Spleen (tissue), 11 donors: ENCODE results near the gene ENDOV. TPM values are rescaled to one million over a fixed set of nuclear protein-coding genes. Genes with fewer than 3 reads are reported as not detected.

Experiments used
- DNase-seq: peaks from one replicate; pipeline ENCODE4 v3.0.0-alpha.2; 2020
- H3K27ac ChIP-seq, 8 donors: fragments of 200-600 bp; sonication (generic) in 7 of 8; 1 replicate in 4 of 8; 2 replicates in 4 of 8; pipeline versions ENCODE4 v1.5.0 to v1.8.0; 2016 to 2021; ENCODE audit warnings: inconsistent platforms in 4 of 8, mild to moderate bottlenecking in 4 of 8, moderate library complexity in 1 of 8
- H3K27me3 ChIP-seq, 7 donors: fragments of 200-600 bp; sonication (generic) in 6 of 7; replicated peaks in 1 of 7; 1 replicate in 4 of 7; 2 replicates in 3 of 7; pipeline versions ENCODE4 v1.5.0 to v1.8.0; 2016 to 2021; ENCODE audit warnings: inconsistent platforms in 3 of 7, mild to moderate bottlenecking in 1 of 7
- H3K36me3 ChIP-seq, 6 donors: fragments of 200-600 bp; sonication (generic) in 5 of 6; 1 replicate in 4 of 6; 2 replicates in 2 of 6; pipeline versions ENCODE4 v1.5.0 to v1.8.0; 2016 to 2021; ENCODE audit warnings: inconsistent platforms in 2 of 6
- H3K4me1 ChIP-seq, 6 donors: fragments of 200-600 bp; sonication (generic) in 5 of 6; 1 replicate in 3 of 6; 2 replicates in 3 of 6; pipeline versions ENCODE4 v1.5.0 to v1.8.0; 2016 to 2021; ENCODE audit warnings: inconsistent platforms in 3 of 6
- H3K4me3 ChIP-seq, 8 donors: fragments of 200-600 bp; sonication (generic) in 7 of 8; 1 replicate in 4 of 8; 2 replicates in 4 of 8; pipeline versions ENCODE4 v1.5.0 to v1.8.0; 2016 to 2021; ENCODE audit warnings: inconsistent platforms in 4 of 8, mild to moderate bottlenecking in 4 of 8, moderate library complexity in 2 of 8
- H3K9me3 ChIP-seq, 8 donors: fragments of 200-600 bp; sonication (generic) in 7 of 8; 1 replicate in 4 of 8; 2 replicates in 4 of 8; pipeline versions ENCODE4 v1.5.0 to v1.8.0; 2016 to 2021; ENCODE audit warnings: inconsistent platforms in 4 of 8
- POLR2A ChIP-seq, 3 donors: fragments of 450-650 bp; IDR thresholded peaks; one replicate each; pipeline ENCODE4 v1.5.1; 2017; ENCODE audit warnings: antibody characterized with exemption in 3 of 3, mild to moderate bottlenecking in 1 of 3
- POLR2AphosphoS5 ChIP-seq, 3 donors: sonication (generic); formaldehyde crosslinking; IDR thresholded peaks; one replicate each; pipeline ENCODE4 v1.5.1; 2017; ENCODE audit warnings: antibody characterized with exemption in 3 of 3
- WGBS, 5 donors: extraction: QIAGEN DNeasy Blood & Tissue Kit in 3 of 5; methylation state at CpG; one replicate each; pipeline versions ENCODE4 v1.1.5 to v1.1.7; 2013 to 2018; 5-methylcytosine and 5-hydroxymethylcytosine counted together
- intact Hi-C: fragments of 100-400 bp; cut with DNase I; formaldehyde crosslinking; loops from one replicate; pipeline ENCODE4 v1.15.0; 2023; ENCODE audit warnings: low total_unique reads
- polyA plus RNA-seq, 3 donors: library from polyadenylated mRNA; stranded (reverse); fragments of 200-250 nt; gene quantifications; one replicate each; pipeline ENCODE4 v1.2.1, GENCODE V29; 2013
- total RNA-seq, 7 donors: library from RNA; depleted of rRNA in 3 of 7; stranded (reverse); fragments of >200 nt in 3 of 7; fragmentation: NEBNext Ultra II Directional in 4 of 7; extraction: Animal tissue kit (Norgen Biotek cat#: 25700) in 4 of 7; gene quantifications; one replicate each; pipeline versions ENCODE4 v1.1.0 to v1.2.1, GENCODE V29; 2016 to 2021
- TF ChIP-seq, protein P1 (sequence below), 11 experiments: fragments of 200-600 bp in 7 of 11; fragments of 450-650 bp in 4 of 11; sonication (generic) in 4 of 11; IDR thresholded peaks in 8 of 11; conservative IDR thresholded peaks in 3 of 11; 1 replicate in 7 of 11; 2 replicates in 4 of 11; pipeline versions ENCODE4 v1.4.0 to v1.8.0; 2016 to 2021; ENCODE audit warnings: antibody characterized with exemption in 11 of 11, inconsistent platforms in 4 of 11, mild to moderate bottlenecking in 1 of 11
- donor health status: healthy with polysubstance abuse.
- donor health status: DM: no; HTN: no; CAD: no; lungs with moderate emphysema.
- donor health status: DM: no; HTN: no; CAD: no.
- donor health status: Bipolar disorder and iron deficiency.
- donor health status: healthy.
- donor health status: DM: no; HTN: no; CAD: no.
- donor health status: DM: yes; HTN: yes; CAD: no.

The ENDOV gene
- total and polyA plus RNA-seq, 10 donors: 9.7 to 47.4 (median 23.2) TPM

DNA sequence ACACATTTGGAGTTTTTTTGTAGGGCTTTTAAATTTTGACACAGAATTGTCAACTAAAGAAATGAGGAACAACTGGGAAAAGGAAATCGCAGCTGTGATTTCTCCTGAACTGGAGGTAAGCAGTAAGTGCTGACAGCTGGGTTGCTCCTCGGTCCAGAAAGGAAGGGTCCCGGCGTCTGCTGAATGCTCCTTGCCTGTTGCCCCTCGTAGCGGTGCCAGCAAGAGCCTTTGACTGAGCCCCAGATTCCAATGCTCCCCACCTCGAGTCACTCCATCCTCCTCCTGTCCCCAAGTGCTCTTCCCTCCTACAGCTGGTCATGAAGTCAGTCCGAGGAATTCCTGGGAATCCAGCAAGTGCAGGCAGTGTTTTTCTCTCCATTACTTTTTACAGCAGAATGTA lies 32.0 kb upstream of the ENDOV start:
- DNase-seq: no peak
- Histone ChIP-seq H3K9me3 (no peaks in the 10 kb centered on the region), H3K27me3 (no peaks in the 10 kb centered on the region), H3K27ac (peak overlapping the region in 4 of 8 donors; percentile 11 to 74 (median 52)), H3K4me1 (peaks cover 0 to 15% (median 4%) of the 10 kb centered on the region in 6 donors), H3K4me3 (no peak overlapping the region), H3K36me3 (peaks cover 10 to 100% (median 100%) of the 10 kb centered on the region in 6 donors)
- intact Hi-C loops: no loop called here
- TF ChIP-seq POLR2AphosphoS5 (IDR thresholded peaks at IDR 0.05): no peak
- TF ChIP-seq, protein P1, sequence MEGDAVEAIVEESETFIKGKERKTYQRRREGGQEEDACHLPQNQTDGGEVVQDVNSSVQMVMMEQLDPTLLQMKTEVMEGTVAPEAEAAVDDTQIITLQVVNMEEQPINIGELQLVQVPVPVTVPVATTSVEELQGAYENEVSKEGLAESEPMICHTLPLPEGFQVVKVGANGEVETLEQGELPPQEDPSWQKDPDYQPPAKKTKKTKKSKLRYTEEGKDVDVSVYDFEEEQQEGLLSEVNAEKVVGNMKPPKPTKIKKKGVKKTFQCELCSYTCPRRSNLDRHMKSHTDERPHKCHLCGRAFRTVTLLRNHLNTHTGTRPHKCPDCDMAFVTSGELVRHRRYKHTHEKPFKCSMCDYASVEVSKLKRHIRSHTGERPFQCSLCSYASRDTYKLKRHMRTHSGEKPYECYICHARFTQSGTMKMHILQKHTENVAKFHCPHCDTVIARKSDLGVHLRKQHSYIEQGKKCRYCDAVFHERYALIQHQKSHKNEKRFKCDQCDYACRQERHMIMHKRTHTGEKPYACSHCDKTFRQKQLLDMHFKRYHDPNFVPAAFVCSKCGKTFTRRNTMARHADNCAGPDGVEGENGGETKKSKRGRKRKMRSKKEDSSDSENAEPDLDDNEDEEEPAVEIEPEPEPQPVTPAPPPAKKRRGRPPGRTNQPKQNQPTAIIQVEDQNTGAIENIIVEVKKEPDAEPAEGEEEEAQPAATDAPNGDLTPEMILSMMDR (IDR thresholded peaks at IDR 0.05 in 8 of 11, conservative IDR thresholded peaks at IDR 0.05 in 3 of 11): no peak
- TF ChIP-seq POLR2A (IDR thresholded peaks at IDR 0.05): no peak
- WGBS, 5 donors: 88 to 96% (median 92%) methylated on average over 8 of the region's 8 CpGs

DNA sequence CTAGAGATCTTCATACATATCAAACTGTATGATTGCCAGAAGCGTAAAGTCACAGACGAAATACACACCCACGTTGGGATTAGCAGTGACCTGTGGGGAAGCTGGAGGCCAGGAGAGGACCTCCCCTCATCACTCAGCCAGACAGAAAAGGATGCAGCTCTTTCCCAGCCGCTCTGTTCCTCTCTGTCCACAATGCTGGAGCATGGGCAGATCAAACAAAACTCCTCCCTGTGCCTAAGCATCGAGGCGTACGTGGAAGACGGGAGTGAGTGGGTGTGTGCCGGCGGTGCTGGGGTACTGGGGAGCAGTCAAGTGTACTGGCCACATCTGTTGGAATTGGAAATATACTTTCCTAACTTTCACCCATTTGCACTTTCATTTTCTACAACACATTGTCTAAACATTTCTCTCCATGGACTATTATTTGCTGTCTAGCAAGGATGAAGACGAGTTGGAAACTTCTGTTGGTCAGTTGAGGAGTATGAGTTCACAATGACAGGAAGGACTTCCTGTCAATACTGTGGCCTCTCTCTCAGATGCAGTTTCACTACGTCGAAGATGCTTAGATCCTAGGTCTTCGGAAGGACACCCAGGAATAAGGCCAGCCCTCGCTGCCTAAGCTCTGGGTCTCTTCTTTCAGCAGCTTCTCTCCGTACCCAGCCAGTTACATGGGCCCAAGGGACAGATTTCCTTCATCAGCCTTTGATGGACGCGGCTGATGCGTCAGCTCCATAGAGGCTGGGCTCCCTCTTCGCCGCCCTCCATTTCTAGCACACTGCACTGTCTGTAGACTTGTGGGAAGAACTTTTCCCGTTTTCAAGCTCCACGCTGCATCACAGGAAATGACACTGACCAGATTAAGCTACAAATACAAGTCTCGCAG lies 30.6 kb upstream of the ENDOV start:
- Histone ChIP-seq H3K36me3 (peaks cover 10 to 100% (median 100%) of the 10 kb centered on the region in 6 donors), H3K4me3 (no peak overlapping the region), H3K9me3 (no peaks in the 10 kb centered on the region), H3K27ac (peak overlapping the region in 7 of 8 donors; percentile 42 to 74 (median 51)), H3K27me3 (no peaks in the 10 kb centered on the region), H3K4me1 (peaks cover 0 to 15% (median 4%) of the 10 kb centered on the region in 6 donors)
- WGBS, 5 donors: 82 to 89% (median 86%) methylated on average over 23 to 24 of the region's 24 CpGs
- intact Hi-C loops: no loop called here
- DNase-seq: no peak
- TF ChIP-seq POLR2AphosphoS5 (IDR thresholded peaks at IDR 0.05): peak in 1 of 3 donors; percentile 4
- TF ChIP-seq POLR2A (IDR thresholded peaks at IDR 0.05): no peak

DNA sequence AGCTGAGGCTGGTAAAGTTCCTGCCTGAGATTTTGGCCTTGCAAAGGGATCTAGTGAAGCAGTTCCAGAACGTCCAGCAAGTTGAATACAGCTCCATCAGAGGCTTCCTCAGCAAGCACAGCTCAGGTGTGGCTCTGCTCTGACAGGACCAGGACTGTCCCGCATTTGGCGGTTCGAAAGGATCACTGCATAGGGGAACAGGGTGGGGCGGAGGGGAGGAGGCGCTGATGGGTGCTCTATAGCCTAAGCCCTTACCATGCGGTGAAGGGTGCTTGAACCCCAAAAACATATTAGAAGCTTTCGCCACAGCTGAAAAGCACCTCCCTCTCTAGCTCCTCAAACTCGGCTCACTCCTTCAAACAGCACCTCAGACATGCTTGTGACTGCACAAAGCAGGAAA lies 29.9 kb upstream of the ENDOV start:
- H3K9me3 ChIP-seq: no peaks in the 10 kb centered on the region
- H3K4me3 ChIP-seq: no peak overlapping the region
- no peak for DNase-seq
- TF ChIP-seq, protein P1 (IDR thresholded peaks at IDR 0.05 in 8 of 11, conservative IDR thresholded peaks at IDR 0.05 in 3 of 11): no peak
- TF ChIP-seq POLR2AphosphoS5 (IDR thresholded peaks at IDR 0.05): peak in 1 of 3 donors; percentile 26
- intact Hi-C loops: no loop called here
- WGBS, 5 donors: 93 to 96% (median 94%) methylated on average over 9 of the region's 9 CpGs
- no peaks in the 10 kb centered on the region for H3K27me3 ChIP-seq
- peaks cover 10 to 100% (median 100%) of the 10 kb centered on the region in 6 donors for H3K36me3 ChIP-seq
- H3K4me1 ChIP-seq: peaks cover 0 to 15% (median 4%) of the 10 kb centered on the region in 6 donors
- peak overlapping the region in 6 of 8 donors; percentile 41 to 74 (median 50) for H3K27ac ChIP-seq

DNA sequence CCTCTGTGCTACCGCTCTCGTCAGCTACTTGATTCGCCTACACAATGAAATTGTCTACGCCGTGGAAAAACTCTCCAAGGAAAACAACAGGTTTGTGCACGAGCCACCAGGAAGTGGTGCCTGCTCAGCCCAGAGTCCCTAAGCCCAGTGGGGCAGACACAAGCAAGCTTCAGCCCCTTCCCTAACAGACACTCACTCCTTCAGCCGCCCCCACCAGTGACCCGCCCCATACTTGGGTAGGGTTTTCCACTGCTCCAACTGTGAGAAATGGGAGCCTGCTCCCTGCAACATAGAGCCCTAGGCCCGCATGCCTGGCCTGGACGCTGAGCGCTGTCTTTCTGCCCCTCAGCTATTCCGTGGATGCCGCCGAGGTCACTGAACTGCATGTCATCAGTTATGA lies 28.6 kb upstream of the ENDOV start:
- Histone ChIP-seq H3K27me3 (no peaks in the 10 kb centered on the region), H3K4me3 (no peak overlapping the region), H3K4me1 (peaks cover 0 to 15% (median 4%) of the 10 kb centered on the region in 6 donors), H3K36me3 (peaks cover 6 to 100% (median 100%) of the 10 kb centered on the region in 6 donors), H3K9me3 (no peaks in the 10 kb centered on the region), H3K27ac (peak overlapping the region in 1 of 8 donors; percentile 74)
- 92 to 96% (median 95%) methylated on average over 14 of the region's 14 CpGs for WGBS, 5 donors
- TF ChIP-seq, protein P1 (IDR thresholded peaks at IDR 0.05 in 8 of 11, conservative IDR thresholded peaks at IDR 0.05 in 3 of 11): no peak
- TF ChIP-seq POLR2A (IDR thresholded peaks at IDR 0.05): no peak
- peak in 1 of 3 donors; percentile 15 for TF ChIP-seq POLR2AphosphoS5 (IDR thresholded peaks at IDR 0.05)
- intact Hi-C loops: no loop called here
- DNase-seq: no peak
